Lung (tissue), 12 donors: ENCODE results near the gene SLC17A7. TPM values are rescaled to one million over a fixed set of nuclear protein-coding genes. Genes with fewer than 3 reads are reported as not detected.

Source experiments
- ATAC-seq: fragments of 200-7000 bp; cut with Tn5 transposase; one replicate; pipeline ENCODE4 v1.9.1; 2020; ENCODE audit warnings: moderate number of reproducible peaks; ENCODE audit not compliant: insufficient read depth, low FRiP score
- DNase-seq, 3 donors: peaks; one replicate each; pipeline ENCODE4 v3.0.0-alpha.2; 2013 to 2017
- H3K27ac ChIP-seq, 2 donors: one replicate each; pipeline ENCODE4 v1.5.1; 2013; ENCODE audit warnings: mild to moderate bottlenecking in 2 of 2, moderate library complexity in 2 of 2, control low read depth in 1 of 2, inconsistent platforms in 1 of 2, low read depth in 1 of 2, low read length in 1 of 2
- H3K27me3 ChIP-seq, 3 donors: one replicate each; pipeline ENCODE4 v1.5.1; 2013; ENCODE audit warnings: low read length in 2 of 3; ENCODE audit not compliant: control insufficient read depth in 3 of 3, insufficient read depth in 3 of 3
- H3K36me3 ChIP-seq, 4 donors: one replicate each; pipeline ENCODE4 v1.5.1; 2013; ENCODE audit warnings: low read length in 4 of 4, mild to moderate bottlenecking in 1 of 4, moderate library complexity in 1 of 4; ENCODE audit not compliant: control insufficient read depth in 4 of 4, insufficient read depth in 4 of 4
- H3K4me1 ChIP-seq, 5 donors: one replicate each; pipeline ENCODE4 v1.5.1; 2013; ENCODE audit warnings: low read length in 5 of 5, mild to moderate bottlenecking in 2 of 5, moderate library complexity in 1 of 5; ENCODE audit not compliant: control insufficient read depth in 5 of 5, insufficient read depth in 5 of 5
- H3K4me3 ChIP-seq: one replicate; pipeline ENCODE4 v1.5.1; 2013; ENCODE audit warnings: mild to moderate bottlenecking, control low read depth, moderate library complexity
- H3K9ac ChIP-seq, 2 donors: one replicate each; pipeline ENCODE4 v1.5.1; 2013; ENCODE audit warnings: low read length in 2 of 2, control low read depth in 1 of 2; ENCODE audit not compliant: insufficient read depth in 1 of 2
- H3K9me3 ChIP-seq, 4 donors: one replicate each; pipeline ENCODE4 v1.5.1; 2013; ENCODE audit warnings: low read length in 3 of 4, mild to moderate bottlenecking in 1 of 4, moderate library complexity in 1 of 4; ENCODE audit not compliant: control insufficient read depth in 4 of 4, insufficient read depth in 3 of 4
- WGBS, 2 donors: extraction: QIAGEN DNeasy Blood & Tissue Kit; methylation state at CpG; one replicate each; pipeline ENCODE4 v1.1.7; 2013; 5-methylcytosine and 5-hydroxymethylcytosine counted together
- polyA plus RNA-seq, 2 donors: library from polyadenylated mRNA; stranded (reverse); fragments of 200-250 nt; gene quantifications; one replicate each; pipeline ENCODE4 v1.2.1, GENCODE V29; 2013
- total RNA-seq, 2 donors: library from RNA; depleted of rRNA in 1 of 2; stranded (reverse); fragments of >200 nt in 1 of 2; gene quantifications; one replicate each; pipeline ENCODE4 v1.2.1, GENCODE V29; 2014 to 2021
- TF ChIP-seq, protein P1 (sequence below): IDR thresholded peaks from 2 replicates; pipeline ENCODE4 v1.5.1; 2012; ENCODE audit warnings: mild to moderate bottlenecking; ENCODE audit errors: control extremely low read depth, extremely low read depth
- donor health status: control.
- donor health status: control.
- donor health status: Bipolar disorder and iron deficiency.
- donor health status: healthy.
- donor health status: DM: yes; HTN: yes; CAD: no.

The SLC17A7 gene
- total and polyA plus RNA-seq, 4 donors = 0.10 to 0.51 (median 0.30) TPM

- Histone ChIP-seq H3K4me1 (no peaks in the 10 kb centered on the region), H3K27me3 (peaks cover 0 to 11% (median 5%) of the 10 kb centered on the region in 3 donors), H3K9me3 (peaks cover 0 to 2% (median 0%) of the 10 kb centered on the region in 4 donors), H3K9ac (no peak overlapping the region), H3K4me3 (no peak overlapping the region), H3K36me3 (no peaks in the 10 kb centered on the region), H3K27ac (no peak overlapping the region)
- DNase-seq (peak; percentile 74 to 79 (median 77)), ATAC-seq (peak; percentile 55)
- TF ChIP-seq, protein P1, sequence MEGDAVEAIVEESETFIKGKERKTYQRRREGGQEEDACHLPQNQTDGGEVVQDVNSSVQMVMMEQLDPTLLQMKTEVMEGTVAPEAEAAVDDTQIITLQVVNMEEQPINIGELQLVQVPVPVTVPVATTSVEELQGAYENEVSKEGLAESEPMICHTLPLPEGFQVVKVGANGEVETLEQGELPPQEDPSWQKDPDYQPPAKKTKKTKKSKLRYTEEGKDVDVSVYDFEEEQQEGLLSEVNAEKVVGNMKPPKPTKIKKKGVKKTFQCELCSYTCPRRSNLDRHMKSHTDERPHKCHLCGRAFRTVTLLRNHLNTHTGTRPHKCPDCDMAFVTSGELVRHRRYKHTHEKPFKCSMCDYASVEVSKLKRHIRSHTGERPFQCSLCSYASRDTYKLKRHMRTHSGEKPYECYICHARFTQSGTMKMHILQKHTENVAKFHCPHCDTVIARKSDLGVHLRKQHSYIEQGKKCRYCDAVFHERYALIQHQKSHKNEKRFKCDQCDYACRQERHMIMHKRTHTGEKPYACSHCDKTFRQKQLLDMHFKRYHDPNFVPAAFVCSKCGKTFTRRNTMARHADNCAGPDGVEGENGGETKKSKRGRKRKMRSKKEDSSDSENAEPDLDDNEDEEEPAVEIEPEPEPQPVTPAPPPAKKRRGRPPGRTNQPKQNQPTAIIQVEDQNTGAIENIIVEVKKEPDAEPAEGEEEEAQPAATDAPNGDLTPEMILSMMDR = peak; percentile 90
- WGBS, 2 donors = 26 to 29% methylated on average over 14 of the region's 14 CpGs
Observed at GRCh38 chr19:49391581-49392399, 49.5 kb downstream of the SLC17A7 start.

DNA sequence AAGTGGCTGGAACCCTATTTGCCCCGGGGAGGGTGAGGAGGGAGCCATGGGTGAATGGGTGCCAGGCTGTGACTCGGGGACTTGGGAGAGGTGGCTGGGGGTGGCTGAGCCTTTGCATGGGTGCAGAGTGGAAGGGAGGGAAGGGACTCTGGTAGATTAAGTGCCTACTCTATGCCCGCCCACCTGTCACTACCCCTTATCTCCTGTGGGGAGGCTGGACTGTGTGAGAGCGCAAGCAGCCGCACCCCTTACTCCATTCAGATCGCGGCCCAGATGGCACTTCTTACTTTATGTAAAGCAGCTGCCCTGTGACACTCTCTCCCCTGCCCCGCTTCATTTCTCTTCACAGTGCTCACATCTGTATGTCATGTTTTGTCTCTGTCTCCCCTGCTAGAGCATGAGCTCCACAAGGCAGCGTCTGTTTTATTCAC lies 50.4 kb downstream of the SLC17A7 start:
- H3K27me3 ChIP-seq = peaks cover 0 to 11% (median 5%) of the 10 kb centered on the region in 3 donors

GRCh38 chr19:49390131-49390928 lies 51.0 kb downstream of the SLC17A7 start:
- no peak overlapping the region for H3K4me3 ChIP-seq
- H3K4me1 ChIP-seq = no peaks in the 10 kb centered on the region
- TF ChIP-seq, protein P1 = no peak
- H3K9ac ChIP-seq = no peak overlapping the region
- H3K27ac ChIP-seq = no peak overlapping the region
- H3K27me3 ChIP-seq = peaks cover 0 to 11% (median 5%) of the 10 kb centered on the region in 3 donors
- WGBS, 2 donors = 74 to 83% methylated on average over 26 of the region's 26 CpGs
- DNase-seq = no peak
- peaks cover 0 to 2% (median 0%) of the 10 kb centered on the region in 4 donors for H3K9me3 ChIP-seq
- no peak for ATAC-seq
- no peaks in the 10 kb centered on the region for H3K36me3 ChIP-seq

More for the DNA sequence above, 50.4 kb downstream of the SLC17A7 start:
- Histone ChIP-seq H3K36me3 (no peaks in the 10 kb centered on the region), H3K9me3 (peaks cover 0 to 2% (median 0%) of the 10 kb centered on the region in 4 donors), H3K9ac (no peak overlapping the region), H3K4me3 (no peak overlapping the region), H3K4me1 (no peaks in the 10 kb centered on the region), H3K27ac (no peak overlapping the region)
- ATAC-seq (no peak), DNase-seq (no peak)
- TF ChIP-seq, protein P1 = no peak
- 58 to 69% methylated on average over 9 of the region's 9 CpGs for WGBS, 2 donors
